Mammary epithelial cell (primary cell): ENCODE results near the gene ARHGAP26.

Experiments
- EZH2 ChIP-seq: IDR thresholded peaks from 2 replicates; pipeline ENCODE4 v1.6.1; 2012; ENCODE audit warnings: low read length, inconsistent platforms, borderline replicate concordance
- TF ChIP-seq, protein P1 (sequence below), 2 donors: IDR thresholded peaks in 1 of 2; conservative IDR thresholded peaks in 1 of 2; 2 replicates each; pipeline ENCODE4 v1.5.1; 2011 to 2012; ENCODE audit warnings: inconsistent platforms in 2 of 2, low read length in 2 of 2, mild to moderate bottlenecking in 2 of 2, control low read depth in 1 of 2, low read depth in 1 of 2; ENCODE audit not compliant: insufficient read depth in 1 of 2; ENCODE audit errors: extremely low read depth in 1 of 2

DNA sequence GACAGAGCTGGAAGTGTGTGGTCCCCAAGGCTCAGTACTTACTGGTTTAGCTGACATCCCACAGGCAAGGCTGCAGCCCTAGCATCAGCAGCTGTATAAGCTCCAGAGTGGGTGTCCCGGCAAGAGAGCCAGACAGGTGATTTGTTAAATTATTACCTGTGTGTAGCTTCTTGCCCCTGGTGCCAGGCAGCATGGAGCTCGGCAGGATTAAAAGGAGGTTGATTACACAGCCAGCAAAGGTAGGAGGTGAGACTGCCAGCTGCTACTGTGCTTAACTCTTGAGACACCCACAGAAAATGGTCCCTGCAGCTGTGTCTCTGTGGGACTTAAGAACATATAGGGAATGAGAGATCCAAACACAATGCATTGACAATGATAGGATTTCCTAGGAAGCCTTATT lies 54.2 kb downstream of the ARHGAP26 start:
- TF ChIP-seq, protein P1, sequence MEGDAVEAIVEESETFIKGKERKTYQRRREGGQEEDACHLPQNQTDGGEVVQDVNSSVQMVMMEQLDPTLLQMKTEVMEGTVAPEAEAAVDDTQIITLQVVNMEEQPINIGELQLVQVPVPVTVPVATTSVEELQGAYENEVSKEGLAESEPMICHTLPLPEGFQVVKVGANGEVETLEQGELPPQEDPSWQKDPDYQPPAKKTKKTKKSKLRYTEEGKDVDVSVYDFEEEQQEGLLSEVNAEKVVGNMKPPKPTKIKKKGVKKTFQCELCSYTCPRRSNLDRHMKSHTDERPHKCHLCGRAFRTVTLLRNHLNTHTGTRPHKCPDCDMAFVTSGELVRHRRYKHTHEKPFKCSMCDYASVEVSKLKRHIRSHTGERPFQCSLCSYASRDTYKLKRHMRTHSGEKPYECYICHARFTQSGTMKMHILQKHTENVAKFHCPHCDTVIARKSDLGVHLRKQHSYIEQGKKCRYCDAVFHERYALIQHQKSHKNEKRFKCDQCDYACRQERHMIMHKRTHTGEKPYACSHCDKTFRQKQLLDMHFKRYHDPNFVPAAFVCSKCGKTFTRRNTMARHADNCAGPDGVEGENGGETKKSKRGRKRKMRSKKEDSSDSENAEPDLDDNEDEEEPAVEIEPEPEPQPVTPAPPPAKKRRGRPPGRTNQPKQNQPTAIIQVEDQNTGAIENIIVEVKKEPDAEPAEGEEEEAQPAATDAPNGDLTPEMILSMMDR (conservative IDR thresholded peaks at IDR 0.05 in 1 of 2, IDR thresholded peaks at IDR 0.05 in 1 of 2; ENCODE audit: extremely low read depth in 1 of 2, insufficient read depth in 1 of 2, low read depth in 1 of 2, low read length in 2 of 2) = no peak
- no peak for TF ChIP-seq EZH2
